Kidney epithelial cell (primary cell): ENCODE results near the gene GFOD1. TPM values are rescaled to one million over a fixed set of nuclear protein-coding genes. Genes with fewer than 3 reads are reported as not detected.

ENCODE experiments used
- DNase-seq: peaks from one replicate; pipeline ENCODE4 v3.0.0-alpha.2; 2010; ENCODE audit warnings: low read depth
- H3K27me3 ChIP-seq: 2 replicates; pipeline ENCODE4 v1.6.0; 2011; ENCODE audit warnings: low read length; ENCODE audit not compliant: control insufficient read depth, insufficient read depth
- H3K36me3 ChIP-seq: 2 replicates; pipeline ENCODE4 v1.5.1; 2011; ENCODE audit warnings: low read length; ENCODE audit not compliant: control insufficient read depth, insufficient read depth
- H3K4me3 ChIP-seq: 2 replicates; pipeline ENCODE4 v1.5.1; 2011; ENCODE audit warnings: low read depth, mild to moderate bottlenecking, control low read depth, low read length
- CTCF ChIP-seq: IDR thresholded peaks from 2 replicates; pipeline ENCODE4 v1.5.1; 2011; ENCODE audit warnings: mild to moderate bottlenecking, moderate library complexity, low read length, control low read depth, inconsistent platforms; ENCODE audit not compliant: insufficient read depth, poor library complexity, severe bottlenecking
- total RNA-seq: library from RNA; depleted of rRNA; stranded (reverse); fragments of >200 nt; gene quantifications from 2 replicates; pipeline ENCODE4 v1.2.3, GENCODE V29; 2015

Gene GFOD1
- total RNA-seq, 1 donor from 2014 or later = 0.75 TPM

GRCh38 chr6:13474360-13474759, 13.0 kb downstream of the GFOD1 start:
- Histone ChIP-seq H3K27me3 (no peaks in the 10 kb centered on the region), H3K4me3 (no peak overlapping the region), H3K36me3 (no peaks in the 10 kb centered on the region)
- TF ChIP-seq CTCF = no peak
- no peak for DNase-seq

GRCh38 chr6:13473768-13474165, 13.6 kb downstream of the GFOD1 start:
- Histone ChIP-seq H3K27me3 (no peaks in the 10 kb centered on the region), H3K4me3 (no peak overlapping the region), H3K36me3 (no peaks in the 10 kb centered on the region)
- no peak for TF ChIP-seq CTCF
- no peak for DNase-seq

GRCh38 chr6:13472976-13473767, 14.2 kb downstream of the GFOD1 start:
- Histone ChIP-seq H3K36me3 (no peaks in the 10 kb centered on the region), H3K4me3 (no peak overlapping the region), H3K27me3 (no peaks in the 10 kb centered on the region)
- no peak for DNase-seq
- no peak for TF ChIP-seq CTCF

GRCh38 chr6:13472099-13472498, 15.3 kb downstream of the GFOD1 start:
- Histone ChIP-seq H3K36me3 (no peaks in the 10 kb centered on the region), H3K27me3 (no peaks in the 10 kb centered on the region), H3K4me3 (no peak overlapping the region)
- no peak for TF ChIP-seq CTCF
- no peak for DNase-seq

GRCh38 chr6:13471184-13471583, 16.2 kb downstream of the GFOD1 start:
- Histone ChIP-seq H3K36me3 (no peaks in the 10 kb centered on the region), H3K4me3 (no peak overlapping the region), H3K27me3 (no peaks in the 10 kb centered on the region)
- DNase-seq = no peak
- no peak for TF ChIP-seq CTCF
